ENCODE measurements around the gene OR4L1.
"Not testable (repeated sequence)": the region's sequence is repeated elsewhere in the genome, so short reads cannot be mapped to it uniquely, and the experiment has no call there.

Gene OR4L1

DNA sequence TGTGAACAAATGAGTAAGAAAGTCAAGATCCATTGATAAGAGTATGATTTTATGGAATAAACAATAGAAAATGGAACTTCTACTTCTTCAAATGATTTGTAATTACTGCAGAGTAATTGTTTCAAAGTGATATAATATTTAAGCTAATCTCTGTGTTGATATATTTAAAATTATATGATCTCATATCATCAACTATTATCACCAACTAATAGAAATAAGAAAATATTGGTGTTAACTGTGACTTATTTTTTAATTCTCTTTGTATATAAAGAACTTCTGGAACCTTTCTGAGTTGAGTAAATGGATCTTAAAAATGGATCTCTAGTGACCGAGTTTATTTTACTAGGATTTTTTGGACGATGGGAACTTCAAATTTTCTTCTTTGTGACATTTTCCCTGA, at the start of gene OR4L1:
OR4L1 (plus strand) TSS at position 301 of the 400 bp plus-strand sequence; CDS start at position 301, 0 bp downstream.
- no peak for FAIRE-seq

- FAIRE-seq: no peak
Observed at GRCh38 chr14:20019257-20019865, 40.5 kb upstream of the OR4L1 start, which contains the start of gene OR4K14. TSS of gene OR4K14 (minus strand) at chr14:20019307. CDS start at chr14:20015193, 4,114 bp downstream.

- no peak for FAIRE-seq
Observed at GRCh38 chr14:20031058-20031457, 28.8 kb upstream of the OR4L1 start.

DNA sequence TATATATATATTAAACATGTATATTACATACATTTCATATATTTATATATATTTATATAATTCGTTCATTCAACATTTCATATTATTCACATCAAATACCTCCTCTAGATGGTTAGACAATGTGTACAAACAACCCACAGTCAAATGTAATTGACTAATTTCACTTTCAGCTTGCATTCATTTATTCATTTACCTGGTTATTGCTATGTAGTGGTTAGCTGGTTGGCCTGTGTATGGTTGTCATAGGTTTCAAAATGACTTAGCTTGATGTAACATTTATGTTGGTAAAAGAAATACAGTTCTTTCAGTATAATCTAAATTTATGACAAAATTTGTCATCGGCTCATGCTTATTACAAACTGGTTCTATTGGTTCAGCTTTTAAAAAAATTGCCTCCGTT, 24.4 kb upstream of the OR4L1 start:
- FAIRE-seq: no peak

DNA sequence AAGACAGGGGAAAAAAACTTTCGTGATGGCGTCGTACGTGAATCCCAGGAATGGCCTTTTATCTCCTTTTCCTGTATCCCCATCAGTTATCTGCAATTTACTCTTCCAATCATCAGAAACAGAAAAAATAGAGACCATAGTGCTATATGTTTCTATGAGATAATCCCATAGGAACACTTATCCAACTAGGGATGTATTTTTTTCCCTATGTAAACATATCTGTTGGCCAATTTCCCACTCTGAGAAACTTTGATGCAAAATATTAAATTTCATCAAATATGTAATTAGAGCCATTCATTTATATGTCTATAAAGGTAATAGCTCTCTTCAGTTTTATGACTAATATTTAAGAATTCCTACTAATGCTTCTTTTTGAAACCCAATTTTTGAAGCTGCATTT, 23.9 kb upstream of the OR4L1 start, which contains the start of gene OR4K13:
OR4K13 (minus strand) TSS at position 101 of the 400 bp plus-strand sequence. CDS start 1,280 bp downstream, outside the sequence.
- FAIRE-seq: no peak

DNA sequence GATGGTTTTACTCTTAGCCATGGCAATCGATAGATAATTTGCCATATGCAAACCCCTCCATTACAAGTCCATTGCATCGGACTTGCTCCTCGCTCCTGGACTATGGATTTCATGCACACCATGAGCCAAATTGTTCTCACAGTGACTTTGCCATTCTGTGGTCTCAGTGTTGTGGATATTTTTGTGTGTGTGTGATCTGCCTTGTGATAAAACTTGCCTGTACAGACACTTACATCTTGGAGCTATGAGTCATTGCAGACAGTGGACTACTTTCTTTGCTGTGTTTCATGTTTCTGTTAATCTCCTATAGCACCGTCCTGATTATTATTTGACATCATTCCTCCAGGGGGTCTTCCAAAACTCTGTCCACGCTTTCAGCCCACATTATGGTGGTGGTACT, 15.6 kb upstream of the OR4L1 start:
- FAIRE-seq: no peak

- no peak for FAIRE-seq
Observed at GRCh38 chr14:20048202-20048601, 11.6 kb upstream of the OR4L1 start.

- no peak for FAIRE-seq
Observed at GRCh38 chr14:20092050-20092449, 32.2 kb downstream of the OR4L1 start.

- no peak for FAIRE-seq
Observed at GRCh38 chr14:20093442-20093841, 33.6 kb downstream of the OR4L1 start.

DNA sequence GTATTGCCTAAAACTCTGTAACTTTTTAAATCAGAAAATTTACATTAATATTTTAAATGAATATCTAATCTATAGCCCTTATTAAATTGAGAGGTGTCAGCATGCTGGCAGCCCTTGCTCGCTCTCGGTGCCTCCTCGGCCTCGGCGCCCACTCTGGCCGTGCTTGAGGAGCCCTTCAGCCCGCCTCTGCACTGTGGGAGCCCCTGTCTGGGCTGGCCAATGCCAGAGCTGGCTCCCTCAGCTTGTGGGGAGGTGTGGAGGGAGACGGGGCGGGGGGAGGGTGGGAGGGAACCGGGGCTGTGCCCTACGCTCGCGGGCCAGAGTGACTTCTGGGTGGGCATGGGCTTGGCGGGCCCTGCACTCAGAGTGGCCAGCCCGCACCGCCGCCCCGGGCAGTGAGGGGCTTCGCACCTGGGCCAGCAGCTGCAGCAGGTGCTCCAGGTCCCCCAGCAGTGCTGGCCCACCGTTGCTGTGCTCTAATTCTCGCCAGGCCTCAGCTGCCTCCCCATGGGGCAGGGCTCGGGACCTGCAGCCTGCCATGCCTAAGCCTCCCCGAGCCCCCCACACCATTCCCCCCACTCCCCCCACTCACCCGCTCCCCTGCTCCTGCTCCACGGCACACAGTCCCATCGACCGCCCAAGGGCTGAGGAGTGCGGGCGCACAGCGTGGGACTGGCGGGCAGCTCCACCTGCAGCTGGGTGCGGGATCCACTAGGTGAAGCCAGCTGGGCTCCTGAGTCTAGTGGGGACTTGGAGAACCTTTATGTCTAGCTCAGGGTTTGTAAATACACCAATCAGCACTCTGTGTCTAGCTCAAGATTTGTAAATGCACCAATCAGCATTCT, 39.3 kb downstream of the OR4L1 start:
- FAIRE-seq: not testable (repeated sequence)

DNA sequence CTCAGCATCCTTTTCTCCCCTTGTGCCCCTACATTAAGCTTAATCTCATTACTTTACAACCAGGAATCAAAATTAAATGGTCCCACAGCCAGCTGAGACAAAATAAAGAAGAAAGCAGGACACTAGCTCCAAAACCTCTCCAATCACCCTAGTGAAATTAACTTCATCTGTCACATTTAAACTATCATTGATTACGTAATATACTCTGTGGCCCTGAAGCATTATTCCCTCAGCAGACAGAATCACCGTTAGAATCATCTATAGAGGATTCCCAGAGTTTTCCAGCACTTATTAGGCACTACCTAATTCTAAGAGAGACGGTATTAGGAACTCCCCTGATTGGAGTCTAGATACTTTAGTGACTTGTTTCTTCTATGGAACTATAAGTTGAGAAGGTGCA, 50.6 kb downstream of the OR4L1 start, which contains the start of gene OR4K17:
OR4K17 (plus strand) TSS at position 302 of the 400 bp plus-strand sequence. CDS start 6,761 bp downstream, outside the sequence.
- no peak for FAIRE-seq

All from endometrium (tissue), 2 donors.